G401 (cell line): Measurements from ENCODE around the gene ARHGAP26. TPM values are rescaled to one million over a fixed set of nuclear protein-coding genes. Genes with fewer than 3 reads are reported as not detected.

Experiments used
- DNase-seq: peaks from one replicate; pipeline ENCODE4 v3.0.0-alpha.2; 2015; ENCODE audit warnings: low spot score
- in situ Hi-C: cut with HindIII; loops from 2 replicates; pipeline ENCODE4 v1.10.0; 2016; ENCODE audit warnings: low sequenced_read_pairs, mixed read lengths
- total RNA-seq: library from RNA; depleted of rRNA; stranded (reverse); fragments of >200 nt; shearing (Covaris generic); gene quantifications from 2 replicates; pipeline ENCODE4 v1.2.3, GENCODE V29; 2014

The ARHGAP26 gene
- total RNA-seq, 1 experiment from 2014 or later, result not detected

DNA sequence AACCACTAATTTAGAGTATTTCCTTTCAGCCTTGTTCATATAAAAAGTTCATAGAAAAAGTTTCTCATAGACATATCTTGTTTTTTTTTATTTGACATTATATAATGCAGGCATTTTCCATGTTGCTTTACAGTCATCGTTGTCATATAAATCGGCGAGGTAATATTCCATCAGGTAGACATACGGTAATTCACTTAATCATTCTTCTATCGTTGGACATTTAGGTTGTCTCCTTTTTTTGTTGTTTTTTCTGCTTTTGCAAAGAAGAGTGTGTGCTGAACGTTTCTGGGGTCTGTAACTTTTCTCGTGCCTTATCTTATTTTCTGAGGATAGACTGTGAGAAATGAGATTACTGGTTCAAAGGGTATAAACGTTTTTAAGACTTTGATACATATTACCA, 283.6 kb downstream of the ARHGAP26 start:
- in situ Hi-C loops, result no loop called here
- no peak for DNase-seq

DNA sequence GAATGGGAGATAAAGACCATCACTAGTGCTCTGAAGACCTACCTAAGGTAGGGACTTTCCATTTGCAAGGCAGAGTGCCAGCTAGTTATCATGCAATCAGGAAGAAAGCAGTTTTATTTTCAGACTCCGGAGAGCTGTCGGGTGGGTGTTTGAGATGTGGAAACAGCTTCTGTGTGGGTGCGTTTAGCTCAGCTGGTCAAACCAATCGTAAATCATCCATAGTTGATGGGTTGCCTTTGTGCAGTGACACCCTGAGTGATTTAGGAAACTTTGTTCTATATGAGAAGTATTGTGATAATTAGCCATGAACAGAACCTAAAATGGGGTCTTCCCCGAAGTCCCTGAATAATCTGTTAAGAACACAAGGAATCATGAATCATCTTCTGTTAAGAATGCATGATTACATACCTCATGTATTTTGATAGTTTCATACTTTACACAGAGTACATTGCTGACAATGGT, 284.3 kb downstream of the ARHGAP26 start:
- in situ Hi-C loops, result no loop called here

DNA sequence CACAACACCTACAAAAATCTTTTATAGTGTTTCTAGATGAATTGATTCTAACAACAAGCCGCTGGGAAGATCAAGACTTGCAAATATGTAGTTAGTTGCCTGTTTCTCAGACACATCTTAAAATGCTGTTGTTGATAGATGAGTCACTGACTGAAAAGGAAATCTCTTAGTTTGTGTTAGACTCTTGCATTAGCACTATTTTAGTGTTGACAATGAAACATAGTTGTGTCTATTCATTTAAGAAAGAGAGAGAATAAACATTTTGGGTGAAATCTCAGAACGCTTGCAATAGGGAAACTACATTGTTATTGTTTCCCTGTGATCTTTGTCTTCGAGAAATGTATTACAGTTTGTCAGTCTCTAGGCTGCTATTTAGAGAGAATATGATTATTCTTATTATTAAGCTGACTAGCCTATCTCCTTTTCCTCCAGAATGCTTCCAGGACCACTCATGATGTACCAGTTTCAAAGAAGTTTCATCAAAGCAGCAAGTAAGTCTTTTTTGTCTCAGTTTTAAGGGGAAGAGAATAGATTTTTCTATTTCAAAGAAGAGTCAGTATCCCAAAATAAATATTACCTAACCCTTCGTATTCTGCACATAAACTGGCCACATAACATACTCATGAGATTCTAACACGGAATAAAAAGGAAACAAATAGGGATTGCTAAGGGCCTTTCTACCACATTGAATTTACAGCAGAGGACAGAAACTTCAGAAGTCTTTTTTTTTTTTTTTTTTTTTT, 285.6 kb downstream of the ARHGAP26 start:
- in situ Hi-C loops, result no loop called here
- no peak for DNase-seq

More for the DNA sequence above, 284.3 kb downstream of the ARHGAP26 start:
- no peak for DNase-seq

GRCh38 chr5:143056339-143056704, 286.1 kb downstream of the ARHGAP26 start:
- no peak for DNase-seq
- in situ Hi-C loops, result no loop called here

DNA sequence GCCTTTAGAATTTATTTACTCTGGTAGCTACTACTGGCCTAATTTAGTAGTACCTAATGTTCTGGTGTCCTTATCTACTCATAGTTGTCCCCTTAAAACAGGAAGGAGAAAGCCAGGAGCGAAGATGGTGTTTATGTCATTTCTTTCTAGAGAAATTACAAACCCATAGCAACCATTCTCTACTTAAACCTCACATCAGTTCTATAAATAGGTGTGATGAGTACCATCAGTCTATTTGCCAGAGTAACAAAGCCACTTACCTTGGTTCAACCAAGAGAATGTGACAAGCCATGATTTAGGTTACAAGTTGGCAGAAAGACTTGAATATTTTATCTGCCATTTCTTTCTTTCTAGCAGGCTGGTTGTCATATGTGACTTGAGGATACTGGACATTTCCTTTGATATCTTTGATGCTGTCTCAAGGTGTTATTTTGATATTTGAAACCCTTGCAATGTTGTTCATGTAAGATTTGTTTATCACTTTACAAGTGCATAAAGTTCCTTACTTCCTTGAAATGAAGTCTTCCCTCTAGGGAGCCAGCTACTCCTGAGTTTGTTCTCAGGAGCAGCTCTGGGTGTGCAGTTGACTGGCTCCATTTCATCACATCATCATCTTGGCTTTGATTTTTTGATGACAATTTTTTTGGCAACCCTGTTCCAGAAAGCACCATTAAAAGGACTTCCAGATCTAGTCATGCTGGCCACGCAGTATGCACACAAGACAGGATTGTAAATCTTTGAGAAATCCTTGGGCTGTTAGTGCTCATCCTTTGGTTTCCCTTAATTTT, 286.8 kb downstream of the ARHGAP26 start:
- no peak for DNase-seq
- in situ Hi-C loops, result no loop called here

DNA sequence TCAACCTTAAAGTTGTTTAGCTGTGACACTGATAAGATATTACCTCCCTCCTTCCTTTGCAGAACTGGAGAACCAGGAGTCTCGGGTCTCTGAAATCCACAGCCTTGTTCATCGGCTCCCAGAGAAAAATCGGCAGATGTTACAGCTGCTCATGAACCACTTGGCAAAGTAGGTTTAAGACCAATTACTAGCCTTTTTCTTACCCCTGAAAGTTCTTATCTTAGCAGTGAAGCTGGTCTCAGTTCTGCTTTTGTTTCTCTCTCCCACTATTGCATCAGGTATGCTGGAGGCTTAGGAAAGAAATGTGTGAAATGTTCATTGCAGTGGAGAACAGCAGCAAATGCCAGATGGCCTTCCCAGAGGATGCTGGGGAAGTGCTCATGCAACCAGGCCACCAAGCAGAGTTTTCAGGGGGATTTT, 287.4 kb downstream of the ARHGAP26 start:
- no peak for DNase-seq
- in situ Hi-C loops, result no loop called here

DNA sequence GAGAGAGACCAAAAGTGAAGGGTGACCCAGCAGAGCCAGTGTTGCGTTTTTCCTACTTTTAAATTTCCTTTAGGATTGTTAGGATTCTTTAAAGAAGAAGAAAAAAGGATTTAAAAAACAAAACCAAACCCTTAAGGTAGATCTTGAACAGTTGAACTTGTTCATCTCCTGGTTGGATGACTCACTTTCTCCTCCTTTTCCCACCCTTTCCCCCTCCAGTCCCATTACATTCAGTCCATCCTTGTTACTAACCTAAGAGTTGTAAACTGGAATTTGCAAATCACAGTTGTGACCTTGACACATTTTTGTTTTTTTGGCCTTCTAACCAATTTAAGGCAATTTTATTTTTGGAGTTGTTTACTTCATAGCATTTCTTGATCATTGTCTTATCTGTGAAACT, 289.2 kb downstream of the ARHGAP26 start:
- no peak for DNase-seq
- in situ Hi-C loops, result no loop called here

DNA sequence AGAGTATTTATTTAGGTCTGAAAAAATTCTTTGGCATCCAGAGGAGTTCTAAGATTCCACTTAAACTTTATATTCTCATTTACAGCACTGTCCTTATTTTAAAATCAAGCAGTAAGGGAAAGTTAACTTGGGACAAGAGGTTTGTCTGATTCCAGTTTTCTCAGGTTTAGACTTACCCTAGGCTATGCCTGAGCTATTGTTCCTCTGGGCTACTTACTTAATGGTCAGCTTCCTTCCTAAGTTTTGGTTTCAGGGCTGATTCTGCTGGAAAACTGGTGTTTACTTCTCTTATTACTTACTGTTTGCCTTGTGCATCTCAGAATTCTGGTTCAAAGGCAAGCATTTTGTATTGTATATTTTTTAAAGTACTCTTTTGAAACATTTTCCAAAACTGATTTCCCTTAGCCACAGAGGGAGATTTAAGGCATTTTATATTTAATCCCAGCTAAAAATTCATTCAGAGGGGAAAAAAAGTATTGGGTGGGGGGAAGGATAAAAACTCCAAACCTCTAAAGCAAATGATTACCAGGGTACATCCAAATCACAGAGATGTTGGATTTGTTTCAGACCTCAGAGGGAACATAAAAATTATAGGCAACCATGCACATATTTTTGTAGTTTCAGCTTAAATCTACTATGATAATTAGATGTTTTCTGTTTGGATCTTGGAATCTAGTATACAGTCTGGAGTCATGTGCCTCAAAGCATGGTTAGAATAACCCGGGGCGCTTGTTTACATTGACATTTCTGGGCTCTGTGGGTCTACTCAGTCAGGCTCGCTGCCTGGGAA, 290.0 kb downstream of the ARHGAP26 start:
- DNase-seq, result no peak

DNA sequence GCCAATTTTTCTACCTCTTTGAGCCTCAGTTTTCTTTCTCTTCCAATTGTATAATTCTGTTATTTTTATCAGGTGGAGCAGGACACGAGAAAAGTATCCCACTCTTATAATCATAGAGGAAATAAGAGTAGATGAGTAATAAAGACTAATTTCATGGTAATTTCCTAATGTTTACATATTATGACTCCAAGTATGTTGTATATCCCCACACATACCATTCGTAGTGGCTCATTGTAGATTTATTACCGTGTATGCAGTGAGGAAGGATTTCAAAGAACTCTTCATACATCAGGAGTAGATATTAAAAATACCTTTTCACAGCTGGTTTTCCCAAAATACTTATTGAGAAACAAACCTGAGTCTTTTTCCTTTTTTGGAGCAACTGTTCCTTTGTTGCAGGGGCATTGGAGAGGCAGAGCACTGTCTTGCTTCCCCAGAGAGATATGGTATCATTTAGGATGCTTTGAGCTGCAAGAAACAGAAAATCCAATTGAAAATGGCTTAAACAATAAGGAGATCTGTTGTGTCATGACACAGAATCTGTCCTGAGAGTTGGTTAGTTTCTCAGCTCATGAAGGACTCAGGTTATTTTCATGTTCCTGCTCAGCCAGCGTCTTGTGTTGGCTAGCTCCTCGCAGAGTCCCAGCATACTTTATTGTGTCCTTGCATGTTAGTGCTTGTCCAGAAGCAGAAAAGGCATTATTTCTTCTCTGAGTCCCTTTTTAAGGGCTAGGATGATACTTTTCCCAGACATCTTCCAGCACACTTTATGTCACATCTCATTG, 291.2 kb downstream of the ARHGAP26 start:
- in situ Hi-C loops, result no loop called here

More for the DNA sequence above, 290.0 kb downstream of the ARHGAP26 start:
- in situ Hi-C loops, result no loop called here

DNA sequence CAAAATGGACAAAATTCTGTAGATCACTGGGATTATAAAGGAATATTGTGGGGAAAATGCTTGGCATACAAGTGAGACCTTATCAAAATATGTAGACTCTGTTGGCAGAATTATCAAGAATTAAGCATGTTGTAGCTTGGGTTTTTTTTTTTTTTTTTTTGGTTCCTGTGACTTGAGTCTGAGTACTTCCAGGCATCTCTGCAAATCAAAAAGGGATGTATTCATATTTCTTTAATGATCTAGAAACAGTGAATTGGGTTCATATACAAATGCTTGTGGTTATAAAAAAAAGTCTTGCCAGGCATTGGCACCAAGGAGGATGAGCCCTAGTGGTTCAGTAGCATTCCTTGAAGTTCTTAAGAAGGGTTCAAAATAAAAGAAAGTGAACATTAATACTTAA, 292.2 kb downstream of the ARHGAP26 start:
- in situ Hi-C loops, result no loop called here
- DNase-seq, result no peak

More for the DNA sequence above, 291.2 kb downstream of the ARHGAP26 start:
- no peak for DNase-seq

GRCh38 chr5:143063175-143063970, 293.2 kb downstream of the ARHGAP26 start:
- in situ Hi-C loops, result no loop called here
- DNase-seq, result peak; percentile 29

GRCh38 chr5:143064218-143064641, 294.1 kb downstream of the ARHGAP26 start:
- in situ Hi-C loops, result no loop called here
- peak; percentile 10 for DNase-seq

DNA sequence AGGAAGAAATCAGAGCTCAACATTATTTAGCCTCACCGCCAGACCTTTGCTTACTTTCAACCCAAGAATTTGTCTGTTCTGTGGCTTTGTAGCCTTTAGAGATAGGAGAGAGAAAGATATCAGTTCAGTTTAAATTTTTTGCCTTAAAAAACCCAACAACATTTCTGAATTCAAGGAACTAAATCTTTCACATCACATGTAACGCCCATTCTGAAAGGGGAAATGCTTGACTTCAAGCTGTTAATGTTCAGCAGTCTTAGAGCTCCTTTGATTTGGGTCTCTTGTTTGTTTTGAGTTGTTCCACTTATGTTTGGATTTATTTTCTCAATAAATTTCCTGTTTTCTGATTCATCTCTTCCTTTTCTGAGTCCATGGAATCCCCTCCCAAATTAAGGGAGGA, 294.5 kb downstream of the ARHGAP26 start:
- no peak for DNase-seq
- in situ Hi-C loops, result no loop called here

DNA sequence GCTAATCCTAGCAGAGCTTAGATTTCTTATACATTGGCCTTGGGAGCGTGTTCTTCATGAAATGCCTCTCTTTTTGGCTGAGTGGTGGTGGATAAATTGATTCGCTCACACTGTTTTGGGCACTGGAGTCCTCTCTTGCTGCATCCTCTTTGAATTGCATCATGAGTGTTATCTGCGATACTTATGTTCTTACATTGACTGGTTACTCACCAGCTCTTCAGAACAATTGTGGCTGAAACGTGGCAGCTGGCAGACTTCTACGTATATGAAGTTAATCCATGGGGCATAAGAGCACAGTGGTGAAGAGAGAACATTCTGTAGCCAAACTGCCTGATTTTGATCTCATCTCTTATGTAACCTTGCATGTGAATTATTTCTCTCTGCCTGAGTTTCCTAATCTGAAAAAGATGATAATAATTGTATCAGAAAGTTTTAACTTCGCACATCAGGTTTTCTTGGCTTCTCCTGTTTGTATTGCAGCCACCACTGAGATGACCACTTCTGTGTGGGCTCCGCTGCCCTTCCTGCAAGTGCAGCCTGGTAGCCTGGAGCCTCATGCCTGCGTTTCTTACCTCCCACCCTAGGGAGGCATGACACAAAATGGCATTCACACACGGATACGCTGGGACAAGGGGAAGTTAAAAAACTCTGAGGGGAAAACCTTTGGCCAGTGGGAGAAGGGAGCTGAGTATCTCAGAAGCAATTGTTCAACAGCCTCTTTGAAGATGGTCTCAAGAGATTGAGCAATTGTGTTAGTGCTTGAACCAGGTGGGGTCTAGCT, 295.2 kb downstream of the ARHGAP26 start:
- in situ Hi-C loops, result no loop called here
- no peak for DNase-seq

DNA sequence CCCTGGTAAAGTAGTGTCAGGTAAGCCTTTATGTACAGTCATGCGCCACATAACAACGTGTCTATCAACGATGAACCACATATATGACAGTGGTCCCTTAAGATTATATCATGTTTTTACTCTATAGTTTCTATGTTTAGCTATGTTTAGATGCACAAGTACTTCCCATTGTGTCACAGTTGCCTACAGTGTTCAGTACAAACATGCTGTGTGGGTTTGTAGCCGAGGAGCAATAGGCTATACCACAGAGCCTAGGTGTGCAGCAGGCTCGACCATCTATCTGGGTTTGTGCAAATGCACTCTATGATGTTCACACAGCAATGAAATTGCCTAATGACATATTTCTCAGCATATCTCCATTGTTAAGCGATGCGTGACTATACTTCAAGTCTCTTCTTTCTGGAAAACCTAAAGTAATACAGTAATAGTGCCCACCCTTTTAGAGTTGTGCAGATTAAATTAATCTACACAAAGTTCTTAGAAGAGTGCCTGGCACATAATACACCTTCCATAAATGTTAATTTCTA, 295.9 kb downstream of the ARHGAP26 start:
- in situ Hi-C loops, result no loop called here

DNA sequence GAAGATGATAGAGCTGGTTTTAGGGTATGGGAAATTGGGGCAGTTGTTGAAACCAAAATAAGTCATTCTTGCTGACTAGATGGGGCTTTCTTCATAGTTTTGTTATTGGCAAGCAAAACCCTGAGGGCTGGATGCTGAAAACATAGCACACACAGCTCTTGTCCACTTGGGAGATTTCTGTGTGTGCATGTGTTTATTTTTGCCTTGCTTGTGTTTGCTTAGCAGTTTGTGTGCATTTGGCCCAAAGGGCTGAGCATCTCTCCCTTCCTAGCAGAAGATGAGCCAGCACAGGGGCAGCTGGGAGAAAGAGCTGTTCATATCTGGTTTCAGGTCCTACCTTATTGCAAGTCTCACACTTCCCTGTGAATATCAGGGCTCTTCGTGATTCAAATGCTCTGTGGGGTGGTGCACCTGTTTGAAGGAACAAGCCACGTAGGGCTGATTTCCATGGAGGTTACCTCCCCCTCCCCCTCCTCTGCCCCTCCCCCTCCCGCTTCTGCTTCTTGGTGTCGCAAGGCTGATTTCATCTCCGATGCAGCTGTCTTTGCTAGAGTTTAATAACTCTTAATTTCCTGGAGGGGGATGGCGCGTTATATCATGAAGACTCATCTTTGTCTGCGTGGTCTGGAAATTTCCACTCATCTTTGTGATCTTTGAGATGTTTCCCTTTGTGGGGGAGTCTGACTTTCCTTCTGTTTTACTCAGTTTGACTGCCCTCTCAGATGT, 296.5 kb downstream of the ARHGAP26 start:
- in situ Hi-C loops, result no loop called here
- peak; percentile 78 for DNase-seq

More for the DNA sequence above, 295.9 kb downstream of the ARHGAP26 start:
- DNase-seq, result no peak

DNA sequence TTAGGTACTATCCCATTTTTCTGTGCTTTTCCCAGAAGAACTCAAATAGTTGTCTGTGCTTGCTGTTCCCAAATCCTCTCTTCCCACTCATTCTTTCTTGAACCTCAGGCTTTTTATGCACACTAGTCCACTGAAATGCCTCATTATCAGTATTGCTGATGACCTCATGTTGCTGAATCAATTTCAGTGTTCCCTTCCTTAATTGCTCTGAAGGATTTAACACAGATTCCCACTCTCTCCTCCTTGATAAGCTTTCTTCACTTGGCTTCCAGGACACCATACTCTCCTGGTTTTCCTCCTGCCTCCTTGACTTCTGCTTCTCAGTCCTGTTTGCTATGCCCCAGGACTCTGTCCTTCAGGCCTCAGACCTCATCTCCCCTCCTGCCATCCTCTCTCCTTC, 298.5 kb downstream of the ARHGAP26 start:
- no peak for DNase-seq
- in situ Hi-C loops, result no loop called here
